ENCODE measurements around the gene PNPLA7. TPM values are rescaled to one million over a fixed set of nuclear protein-coding genes. Genes with fewer than 3 reads are reported as not detected.
"Not testable (repeated sequence)": the region's sequence is repeated elsewhere in the genome, so short reads cannot be mapped to it uniquely, and the experiment has no call there.

Gene PNPLA7
- total RNA-seq, 1 experiment from 2014 or later: 3.9 TPM

DNA sequence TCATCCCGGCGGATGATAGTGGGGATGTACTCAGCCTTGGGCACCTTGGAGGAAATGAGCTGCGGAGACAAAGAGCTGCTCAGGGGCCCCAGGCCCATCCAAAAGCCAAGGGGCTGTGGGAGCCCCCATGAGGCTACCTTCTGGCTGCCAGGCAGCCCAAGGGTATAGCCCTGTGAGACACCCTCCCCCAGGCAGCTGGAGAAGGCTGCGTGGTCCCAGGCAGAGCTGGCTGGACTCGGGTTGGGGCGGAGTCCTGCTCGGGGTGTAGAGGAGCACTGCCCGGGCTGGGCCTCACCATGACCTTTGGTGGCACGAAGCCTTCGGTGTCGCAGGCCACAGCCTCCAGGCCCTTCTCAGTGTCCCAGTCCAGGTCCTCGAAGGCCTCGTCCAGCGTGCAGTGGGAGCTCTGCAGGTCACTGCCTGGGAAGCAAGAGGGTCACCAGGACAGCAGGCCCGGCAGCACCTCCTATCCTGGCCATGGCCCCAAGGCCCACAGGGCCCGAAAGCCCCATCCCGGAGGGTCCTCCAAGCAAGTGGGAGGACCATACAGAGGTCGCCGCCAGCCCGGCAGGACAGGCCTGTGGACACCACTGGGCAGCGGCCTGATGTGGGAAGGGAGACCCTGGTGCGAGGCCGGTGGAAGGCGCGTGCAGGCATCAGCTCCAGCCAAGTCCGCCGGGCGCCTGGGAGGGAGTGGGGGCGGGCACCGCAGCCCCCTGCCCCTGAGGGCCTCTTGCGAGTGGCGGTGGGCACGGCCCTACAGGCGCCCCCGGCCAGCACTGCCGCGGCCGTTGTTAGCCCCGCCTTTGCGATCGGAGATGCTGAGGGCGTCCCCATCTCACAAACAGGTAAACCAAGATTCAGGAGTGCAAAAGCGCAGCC lies 97.2 kb downstream of the PNPLA7 start:
- in situ Hi-C loops (cut with HindIII; ENCODE audit: low pct_unique_long_range_greater_than_20kb, low sequenced_read_pairs): no loop called here

DNA sequence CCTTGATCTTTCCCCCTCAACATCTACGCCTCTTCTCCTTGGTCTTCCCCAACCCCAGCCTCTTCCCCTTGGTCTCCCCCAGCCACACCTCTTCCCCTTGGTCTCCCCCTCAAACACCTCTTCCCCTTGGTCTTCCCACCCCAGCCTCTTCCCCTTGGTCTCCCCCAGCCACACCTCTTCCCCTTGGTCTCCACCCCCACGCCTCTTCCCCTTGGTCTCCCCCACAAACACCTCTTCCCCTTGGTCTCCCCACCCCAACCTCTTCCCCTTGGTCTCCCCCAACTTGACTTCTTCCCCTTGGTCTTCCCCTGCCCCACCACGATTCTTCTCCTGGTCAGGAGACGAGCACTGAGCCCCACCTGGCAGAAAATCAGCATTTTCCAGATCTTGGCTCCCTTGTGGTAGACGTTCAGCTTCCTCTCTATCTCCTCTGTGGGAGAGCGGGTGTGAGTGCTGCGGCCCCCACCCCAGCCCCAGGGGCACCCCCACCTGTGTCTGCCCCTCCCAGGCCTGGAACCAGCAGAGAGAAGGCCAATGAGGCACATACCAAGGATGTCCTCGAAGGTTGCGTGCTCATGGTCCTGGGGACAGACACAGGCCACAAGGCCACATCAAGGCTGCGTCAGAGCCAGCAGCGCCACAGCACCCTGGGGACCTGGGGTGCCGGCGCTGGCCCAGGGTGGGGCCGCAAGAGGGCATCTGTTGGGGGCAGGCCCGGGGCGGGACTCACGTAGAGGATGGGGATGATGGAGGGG lies 98.0 kb downstream of the PNPLA7 start:
- TF ChIP-seq TCF7L2 (IDR thresholded peaks at IDR 0.05; ENCODE audit: low read depth, low read length) (no peak), POLR2AphosphoS5 (IDR thresholded peaks at IDR 0.05; ENCODE audit: low read depth, low read length) (no peak), SIN3A (IDR thresholded peaks at IDR 0.05; ENCODE audit: borderline replicate concordance, insufficient read depth, low read depth, low read length) (no peak)
- TF ChIP-seq, protein P1, sequence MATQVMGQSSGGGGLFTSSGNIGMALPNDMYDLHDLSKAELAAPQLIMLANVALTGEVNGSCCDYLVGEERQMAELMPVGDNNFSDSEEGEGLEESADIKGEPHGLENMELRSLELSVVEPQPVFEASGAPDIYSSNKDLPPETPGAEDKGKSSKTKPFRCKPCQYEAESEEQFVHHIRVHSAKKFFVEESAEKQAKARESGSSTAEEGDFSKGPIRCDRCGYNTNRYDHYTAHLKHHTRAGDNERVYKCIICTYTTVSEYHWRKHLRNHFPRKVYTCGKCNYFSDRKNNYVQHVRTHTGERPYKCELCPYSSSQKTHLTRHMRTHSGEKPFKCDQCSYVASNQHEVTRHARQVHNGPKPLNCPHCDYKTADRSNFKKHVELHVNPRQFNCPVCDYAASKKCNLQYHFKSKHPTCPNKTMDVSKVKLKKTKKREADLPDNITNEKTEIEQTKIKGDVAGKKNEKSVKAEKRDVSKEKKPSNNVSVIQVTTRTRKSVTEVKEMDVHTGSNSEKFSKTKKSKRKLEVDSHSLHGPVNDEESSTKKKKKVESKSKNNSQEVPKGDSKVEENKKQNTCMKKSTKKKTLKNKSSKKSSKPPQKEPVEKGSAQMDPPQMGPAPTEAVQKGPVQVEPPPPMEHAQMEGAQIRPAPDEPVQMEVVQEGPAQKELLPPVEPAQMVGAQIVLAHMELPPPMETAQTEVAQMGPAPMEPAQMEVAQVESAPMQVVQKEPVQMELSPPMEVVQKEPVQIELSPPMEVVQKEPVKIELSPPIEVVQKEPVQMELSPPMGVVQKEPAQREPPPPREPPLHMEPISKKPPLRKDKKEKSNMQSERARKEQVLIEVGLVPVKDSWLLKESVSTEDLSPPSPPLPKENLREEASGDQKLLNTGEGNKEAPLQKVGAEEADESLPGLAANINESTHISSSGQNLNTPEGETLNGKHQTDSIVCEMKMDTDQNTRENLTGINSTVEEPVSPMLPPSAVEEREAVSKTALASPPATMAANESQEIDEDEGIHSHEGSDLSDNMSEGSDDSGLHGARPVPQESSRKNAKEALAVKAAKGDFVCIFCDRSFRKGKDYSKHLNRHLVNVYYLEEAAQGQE (IDR thresholded peaks at IDR 0.05; ENCODE audit: insufficient read depth in 1 of 2, low read depth in 2 of 2, low read length in 1 of 2): no peak
- TF ChIP-seq, protein P2, sequence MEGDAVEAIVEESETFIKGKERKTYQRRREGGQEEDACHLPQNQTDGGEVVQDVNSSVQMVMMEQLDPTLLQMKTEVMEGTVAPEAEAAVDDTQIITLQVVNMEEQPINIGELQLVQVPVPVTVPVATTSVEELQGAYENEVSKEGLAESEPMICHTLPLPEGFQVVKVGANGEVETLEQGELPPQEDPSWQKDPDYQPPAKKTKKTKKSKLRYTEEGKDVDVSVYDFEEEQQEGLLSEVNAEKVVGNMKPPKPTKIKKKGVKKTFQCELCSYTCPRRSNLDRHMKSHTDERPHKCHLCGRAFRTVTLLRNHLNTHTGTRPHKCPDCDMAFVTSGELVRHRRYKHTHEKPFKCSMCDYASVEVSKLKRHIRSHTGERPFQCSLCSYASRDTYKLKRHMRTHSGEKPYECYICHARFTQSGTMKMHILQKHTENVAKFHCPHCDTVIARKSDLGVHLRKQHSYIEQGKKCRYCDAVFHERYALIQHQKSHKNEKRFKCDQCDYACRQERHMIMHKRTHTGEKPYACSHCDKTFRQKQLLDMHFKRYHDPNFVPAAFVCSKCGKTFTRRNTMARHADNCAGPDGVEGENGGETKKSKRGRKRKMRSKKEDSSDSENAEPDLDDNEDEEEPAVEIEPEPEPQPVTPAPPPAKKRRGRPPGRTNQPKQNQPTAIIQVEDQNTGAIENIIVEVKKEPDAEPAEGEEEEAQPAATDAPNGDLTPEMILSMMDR (IDR thresholded peaks at IDR 0.05): no peak

More for the DNA sequence above, 97.2 kb downstream of the PNPLA7 start:
- TF ChIP-seq, protein P2 (IDR thresholded peaks at IDR 0.05): no peak
- no peak for TF ChIP-seq POLR2AphosphoS5 (IDR thresholded peaks at IDR 0.05; ENCODE audit: low read depth, low read length)
- TF ChIP-seq, protein P1 (IDR thresholded peaks at IDR 0.05; ENCODE audit: insufficient read depth in 1 of 2, low read depth in 2 of 2, low read length in 1 of 2): no peak
- TF ChIP-seq SIN3A (IDR thresholded peaks at IDR 0.05; ENCODE audit: borderline replicate concordance, insufficient read depth, low read depth, low read length): no peak
- TF ChIP-seq TCF7L2 (IDR thresholded peaks at IDR 0.05; ENCODE audit: low read depth, low read length): no peak
- peaks cover 23% of the 10 kb centered on the region for H3K4me1 ChIP-seq (ENCODE audit: control insufficient read depth, insufficient read depth, low read length)
- H3K27ac ChIP-seq (ENCODE audit: low read length): no peak overlapping the region
- intact Hi-C loops (cut with micrococcal nuclease; ENCODE audit: unreplicated experiment): no loop called here
- ChIA-PET CTCF (no interaction called here), POLR2A (no interaction called here)
- H3K4me3 ChIP-seq (ENCODE audit: low read depth in 2 of 2, low read length in 2 of 2): no peak overlapping the region
- H3K27me3 ChIP-seq (ENCODE audit: control insufficient read depth, insufficient read depth, low read length): no peaks in the 10 kb centered on the region
- BruUV-seq (replicated peaks): no TSS peak
- no peak for ATAC-seq
- no peak for DNase-seq (ENCODE audit: low read depth, low spot score)
- H3K9me3 ChIP-seq (ENCODE audit: control insufficient read depth, insufficient read depth, low read depth, low read length): no peaks in the 10 kb centered on the region
- no peaks in the 10 kb centered on the region for H3K36me3 ChIP-seq (ENCODE audit: control insufficient read depth, insufficient read depth, low read length)

DNA sequence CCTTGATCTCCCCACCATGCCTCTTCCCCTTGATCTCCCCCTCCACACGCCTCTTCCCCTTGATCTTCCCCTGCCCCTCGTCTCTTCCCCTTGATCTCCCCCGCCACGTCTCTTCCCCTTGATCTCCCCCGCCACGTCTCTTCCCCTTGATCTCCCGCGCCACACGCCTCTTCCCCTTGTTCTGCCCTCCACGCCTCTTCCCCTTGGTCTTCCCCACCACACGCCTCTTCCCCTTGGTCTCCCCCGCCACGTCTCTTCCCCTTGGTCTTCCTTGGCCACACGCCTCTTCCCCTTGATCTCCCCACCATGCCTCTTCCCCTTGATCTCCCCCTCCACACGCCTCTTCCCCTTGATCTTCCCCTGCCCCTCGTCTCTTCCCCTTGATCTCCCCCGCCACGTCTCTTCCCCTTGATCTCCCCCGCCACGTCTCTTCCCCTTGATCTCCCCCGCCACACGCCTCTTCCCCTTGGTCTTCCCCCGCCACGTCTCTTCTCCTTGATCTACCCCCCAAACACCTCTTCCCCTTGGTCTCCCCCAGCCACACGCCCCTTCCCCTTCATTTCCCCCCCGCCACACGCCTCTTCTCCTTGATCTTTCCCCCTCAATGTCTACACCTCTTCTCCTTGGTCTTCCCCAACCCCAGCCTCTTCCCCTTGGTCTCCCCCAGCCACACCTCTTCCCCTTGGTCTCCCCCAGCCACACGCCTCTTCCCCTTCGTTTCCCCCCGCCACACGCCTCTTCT lies 98.8 kb downstream of the PNPLA7 start:
- intact Hi-C loops (cut with micrococcal nuclease; ENCODE audit: unreplicated experiment); H3K9me3 ChIP-seq (ENCODE audit: control insufficient read depth, insufficient read depth, low read depth, low read length); H3K36me3 ChIP-seq (ENCODE audit: control insufficient read depth, insufficient read depth, low read length); CTCF ChIA-PET; H3K27me3 ChIP-seq (ENCODE audit: control insufficient read depth, insufficient read depth, low read length); H3K27ac ChIP-seq (ENCODE audit: low read length); in situ Hi-C loops (cut with HindIII; ENCODE audit: low pct_unique_long_range_greater_than_20kb, low sequenced_read_pairs); BruUV-seq (replicated peaks); DNase-seq (ENCODE audit: low read depth, low spot score); POLR2A ChIA-PET; H3K4me3 ChIP-seq (ENCODE audit: low read depth in 2 of 2, low read length in 2 of 2); ATAC-seq: not testable (repeated sequence)
- peaks cover 16% of the 10 kb centered on the region for H3K4me1 ChIP-seq (ENCODE audit: control insufficient read depth, insufficient read depth, low read length)

More for the DNA sequence above, 98.0 kb downstream of the PNPLA7 start:
- H3K27me3 ChIP-seq (ENCODE audit: control insufficient read depth, insufficient read depth, low read length): no peaks in the 10 kb centered on the region
- intact Hi-C loops (cut with micrococcal nuclease; ENCODE audit: unreplicated experiment): no loop called here
- no TSS peak for BruUV-seq (replicated peaks)
- POLR2A ChIA-PET: no interaction called here
- DNase-seq (ENCODE audit: low read depth, low spot score) (no peak), ATAC-seq (no peak)
- in situ Hi-C loops (cut with HindIII; ENCODE audit: low pct_unique_long_range_greater_than_20kb, low sequenced_read_pairs): no loop called here
- peaks cover 23% of the 10 kb centered on the region for H3K4me1 ChIP-seq (ENCODE audit: control insufficient read depth, insufficient read depth, low read length)
- no peak overlapping the region for H3K27ac ChIP-seq (ENCODE audit: low read length)
- H3K9me3 ChIP-seq (ENCODE audit: control insufficient read depth, insufficient read depth, low read depth, low read length): no peaks in the 10 kb centered on the region
- CTCF ChIA-PET: no interaction called here
- H3K36me3 ChIP-seq (ENCODE audit: control insufficient read depth, insufficient read depth, low read length): no peaks in the 10 kb centered on the region
- no peak overlapping the region for H3K4me3 ChIP-seq (ENCODE audit: low read depth in 2 of 2, low read length in 2 of 2)

Measured in Panc1 (cell line).